Brain pericyte (primary cell): ENCODE data around the gene CACNA1D.

Source experiments
- DNase-seq: peaks from one replicate; pipeline ENCODE4 v3.0.0-alpha.2; 2012; ENCODE audit warnings: low read depth, low spot score

CACNA1D gene

GRCh38 chr3:53845103-53845880 is 350.9 kb downstream of the CACNA1D start:
- no peak for DNase-seq

- DNase-seq = no peak
Measured at GRCh38 chr3:53845881-53846133, 351.4 kb downstream of the CACNA1D start.

GRCh38 chr3:53846134-53846850 is 351.9 kb downstream of the CACNA1D start, which contains the start of the genes CHDH and IL17RB:
CHDH (minus strand) TSS chr3:53846419; CDS start chr3:53824008, 22,411 bp downstream.
IL17RB (plus strand) TSS chr3:53846568; CDS start chr3:53846589, 21 bp downstream.
- DNase-seq = no peak

- no peak for DNase-seq
Measured at GRCh38 chr3:53846851-53847155, 352.4 kb downstream of the CACNA1D start.

GRCh38 chr3:53849916-53850315 is 355.5 kb downstream of the CACNA1D start:
- no peak for DNase-seq

GRCh38 chr3:53850895-53851294 is 356.5 kb downstream of the CACNA1D start:
- DNase-seq = no peak

- no peak for DNase-seq
Measured at GRCh38 chr3:53856964-53857363, 362.6 kb downstream of the CACNA1D start.

- no peak for DNase-seq
Measured at GRCh38 chr3:53858096-53858741, 363.8 kb downstream of the CACNA1D start.

GRCh38 chr3:53859178-53859577 is 364.8 kb downstream of the CACNA1D start:
- no peak for DNase-seq

GRCh38 chr3:53860196-53860595 is 365.8 kb downstream of the CACNA1D start:
- no peak for DNase-seq

GRCh38 chr3:53862241-53862640 is 367.8 kb downstream of the CACNA1D start:
- DNase-seq = no peak

GRCh38 chr3:53863145-53863544 is 368.7 kb downstream of the CACNA1D start:
- no peak for DNase-seq
